Measurements from ENCODE around the gene ANTXR1. TPM values are rescaled to one million over a fixed set of nuclear protein-coding genes. Genes with fewer than 3 reads are reported as not detected.

ANTXR1 gene
- total RNA-seq, 1 experiment from 2014 or later = 48.3 TPM

DNA sequence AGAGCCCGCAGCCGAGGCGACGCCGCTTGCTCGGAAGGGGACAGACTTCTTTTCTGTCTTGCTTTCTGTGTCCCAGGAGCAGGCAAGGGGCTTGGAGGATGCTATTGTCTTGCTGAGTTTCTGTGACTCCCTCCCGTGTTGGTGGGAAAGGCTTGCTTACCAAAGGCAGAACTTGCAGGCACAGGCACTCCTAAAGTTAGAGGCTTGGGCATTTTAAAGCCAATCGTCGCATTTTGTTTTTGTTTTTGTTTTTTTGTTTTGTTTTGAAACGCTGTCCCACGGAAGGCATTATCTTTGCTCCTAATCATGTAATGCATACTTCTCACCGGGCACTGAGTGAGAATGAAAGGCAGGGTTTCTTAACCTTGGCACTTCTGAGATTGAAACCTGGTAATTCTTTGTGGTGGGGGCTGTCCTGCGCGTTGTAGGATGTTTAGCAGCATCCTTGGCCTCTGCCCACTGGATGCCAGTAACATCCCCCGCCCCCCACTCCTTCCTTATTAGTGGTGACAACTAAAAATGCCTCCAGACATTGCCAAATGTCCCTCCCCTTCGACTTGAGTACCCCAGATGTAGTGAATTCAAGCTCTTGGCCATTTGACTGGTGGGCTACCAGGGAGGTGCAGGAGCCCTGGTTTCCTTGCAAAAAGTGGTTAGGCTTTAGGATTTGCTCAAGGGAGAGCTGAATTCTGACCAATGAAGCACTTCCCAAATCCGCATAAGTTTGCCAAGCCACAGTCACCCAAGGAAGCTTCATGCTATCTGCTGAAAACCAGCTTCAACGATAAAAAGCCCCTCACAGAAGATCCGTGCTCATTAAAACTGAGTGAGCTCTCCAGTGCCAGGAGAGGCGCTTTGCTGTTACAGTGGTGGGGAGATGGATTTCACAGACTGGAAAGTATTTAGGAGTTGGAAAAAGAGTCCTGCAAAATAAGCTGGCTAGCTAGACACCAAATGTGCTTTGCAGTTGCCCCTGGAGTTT is 1.2 kb downstream of the ANTXR1 start:
- CTCF ChIA-PET = interaction anchor here (0.6 to 1.2 kb wide), 4 partner anchors 168 to 290 kb away, joined by 4 to 5 read pairs (median 5); no protein-coding TSS in a partner anchor
- intact Hi-C loops (cut with micrococcal nuclease; ENCODE audit: unreplicated experiment) = loop anchor here (1.0 to 10.0 kb wide), 5 partner anchors 42 to 549 kb away; partner anchors contain the start of genes APLF, FBXO48 and GKN1
- no peaks in the 10 kb centered on the region for H3F3A ChIP-seq (ENCODE audit: insufficient read depth, low read depth)
- no peaks in the 10 kb centered on the region for H3K27me3 ChIP-seq (ENCODE audit: insufficient read depth, low read depth)
- TSS peak; percentile 54 for BruUV-seq (replicated peaks)
- H3K36me3 ChIP-seq (ENCODE audit: low read depth) = no peaks in the 10 kb centered on the region
- TF ChIP-seq, protein P1, sequence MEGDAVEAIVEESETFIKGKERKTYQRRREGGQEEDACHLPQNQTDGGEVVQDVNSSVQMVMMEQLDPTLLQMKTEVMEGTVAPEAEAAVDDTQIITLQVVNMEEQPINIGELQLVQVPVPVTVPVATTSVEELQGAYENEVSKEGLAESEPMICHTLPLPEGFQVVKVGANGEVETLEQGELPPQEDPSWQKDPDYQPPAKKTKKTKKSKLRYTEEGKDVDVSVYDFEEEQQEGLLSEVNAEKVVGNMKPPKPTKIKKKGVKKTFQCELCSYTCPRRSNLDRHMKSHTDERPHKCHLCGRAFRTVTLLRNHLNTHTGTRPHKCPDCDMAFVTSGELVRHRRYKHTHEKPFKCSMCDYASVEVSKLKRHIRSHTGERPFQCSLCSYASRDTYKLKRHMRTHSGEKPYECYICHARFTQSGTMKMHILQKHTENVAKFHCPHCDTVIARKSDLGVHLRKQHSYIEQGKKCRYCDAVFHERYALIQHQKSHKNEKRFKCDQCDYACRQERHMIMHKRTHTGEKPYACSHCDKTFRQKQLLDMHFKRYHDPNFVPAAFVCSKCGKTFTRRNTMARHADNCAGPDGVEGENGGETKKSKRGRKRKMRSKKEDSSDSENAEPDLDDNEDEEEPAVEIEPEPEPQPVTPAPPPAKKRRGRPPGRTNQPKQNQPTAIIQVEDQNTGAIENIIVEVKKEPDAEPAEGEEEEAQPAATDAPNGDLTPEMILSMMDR (conservative IDR thresholded peaks at IDR 0.05) = no peak
- no peak for TF ChIP-seq EZH2 (IDR thresholded peaks at IDR 0.05; ENCODE audit: low read depth)
- peak overlapping the region; percentile 98 for H2AFZ ChIP-seq
- H4K20me1 ChIP-seq (ENCODE audit: insufficient read depth) = peaks cover 3% of the 10 kb centered on the region; the same call in 1 of the 2 replicates
- POLR2A ChIA-PET (ENCODE audit: unreplicated experiment) = interaction anchor here (0.5 to 0.6 kb wide), 3 partner anchors 47 to 149 kb away, joined by 4 to 8 read pairs (median 5); no protein-coding TSS in a partner anchor
- H3K9me2 ChIP-seq (ENCODE audit: insufficient read depth) = no peaks in the 10 kb centered on the region
- peak overlapping the region; percentile 97 for H3K4me2 ChIP-seq
- peaks cover 14% of the 10 kb centered on the region for H3K79me2 ChIP-seq (ENCODE audit: low read depth)
- DNase-seq = no peak
- H3K27ac ChIP-seq = no peak overlapping the region
- H3K9me3 ChIP-seq (ENCODE audit: insufficient read depth, low read depth) = no peaks in the 10 kb centered on the region
- peaks cover 15% of the 10 kb centered on the region for H3K4me1 ChIP-seq (replicated peaks; ENCODE audit: insufficient read depth)
- H3K4me3 ChIP-seq = peak overlapping the region; percentile 98

DNA sequence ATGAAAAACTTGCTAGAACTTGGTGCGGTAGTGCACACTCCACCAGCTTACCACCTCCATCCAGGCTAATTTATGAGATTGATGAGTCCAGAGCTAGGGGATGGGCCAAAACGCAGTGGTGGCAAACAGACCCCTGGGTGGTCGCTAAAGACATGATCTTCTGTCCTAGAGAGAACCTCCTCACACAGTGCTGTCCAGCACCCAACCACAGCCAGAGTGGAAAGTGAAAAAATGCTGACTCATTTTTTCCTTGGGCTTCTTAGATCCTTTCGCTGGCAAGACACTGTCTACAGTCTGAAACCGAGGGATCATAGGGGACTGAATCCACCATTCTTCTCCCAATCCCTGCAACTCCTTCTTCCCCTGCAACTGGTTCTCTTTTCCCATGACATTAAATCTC is 4.1 kb downstream of the ANTXR1 start:
- no peak for DNase-seq
- peaks cover 23% of the 10 kb centered on the region for H3K79me2 ChIP-seq (ENCODE audit: low read depth)
- no TSS peak for BruUV-seq (replicated peaks)
- TF ChIP-seq EZH2 (IDR thresholded peaks at IDR 0.05; ENCODE audit: low read depth) = no peak
- TF ChIP-seq, protein P1 (conservative IDR thresholded peaks at IDR 0.05) = no peak
- H3K27ac ChIP-seq = no peak overlapping the region
- peaks cover 15% of the 10 kb centered on the region for H3K4me1 ChIP-seq (replicated peaks; ENCODE audit: insufficient read depth)
- no peaks in the 10 kb centered on the region for H3K36me3 ChIP-seq (ENCODE audit: low read depth)
- no peaks in the 10 kb centered on the region for H3F3A ChIP-seq (ENCODE audit: insufficient read depth, low read depth)
- no peak overlapping the region for H2AFZ ChIP-seq
- no peaks in the 10 kb centered on the region for H3K9me2 ChIP-seq (ENCODE audit: insufficient read depth)
- no peak overlapping the region for H3K4me2 ChIP-seq
- H4K20me1 ChIP-seq (ENCODE audit: insufficient read depth) = peaks cover 3% of the 10 kb centered on the region; the same call in 1 of the 2 replicates
- no peak overlapping the region for H3K4me3 ChIP-seq
- ChIA-PET CTCF (no interaction called here), POLR2A (ENCODE audit: unreplicated experiment) (no interaction called here)
- H3K9me3 ChIP-seq (ENCODE audit: insufficient read depth, low read depth) = no peaks in the 10 kb centered on the region
- intact Hi-C loops (cut with micrococcal nuclease; ENCODE audit: unreplicated experiment) = loop anchor here (10.0 kb wide), 1 partner anchor 552 kb away; the partner anchor contains the start of genes APLF and FBXO48
- no peaks in the 10 kb centered on the region for H3K27me3 ChIP-seq (ENCODE audit: insufficient read depth, low read depth)

DNA sequence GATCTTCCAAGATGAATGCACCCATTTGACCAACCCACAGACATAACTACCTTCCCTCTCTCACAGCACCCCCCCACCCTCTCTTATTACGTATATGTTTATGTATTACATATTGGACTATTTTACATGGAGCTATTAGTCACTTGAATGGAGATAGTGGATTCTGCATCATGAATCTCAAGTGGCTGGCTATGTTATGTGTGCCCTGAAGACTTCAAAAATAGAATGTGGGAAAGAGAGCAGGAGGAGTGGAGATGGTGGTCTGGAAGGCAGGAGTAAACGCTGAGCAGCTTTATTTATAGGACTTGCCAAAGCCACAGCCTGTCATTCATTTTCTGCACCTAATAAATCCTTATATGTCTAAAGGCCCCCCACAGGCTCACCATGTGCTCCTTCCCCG is 4.9 kb downstream of the ANTXR1 start:
- no TSS peak for BruUV-seq (replicated peaks)

More for the DNA sequence above, 4.9 kb downstream of the ANTXR1 start:
- H3K79me2 ChIP-seq (ENCODE audit: low read depth) = peaks cover 23% of the 10 kb centered on the region
- no peaks in the 10 kb centered on the region for H3K36me3 ChIP-seq (ENCODE audit: low read depth)
- no peaks in the 10 kb centered on the region for H3F3A ChIP-seq (ENCODE audit: insufficient read depth, low read depth)
- DNase-seq = no peak
- no peak overlapping the region for H3K4me3 ChIP-seq
- peaks cover 3% of the 10 kb centered on the region; the same call in 1 of the 2 replicates for H4K20me1 ChIP-seq (ENCODE audit: insufficient read depth)
- no peak overlapping the region for H2AFZ ChIP-seq
- no peaks in the 10 kb centered on the region for H3K9me3 ChIP-seq (ENCODE audit: insufficient read depth, low read depth)
- no peak overlapping the region for H3K27ac ChIP-seq
- POLR2A ChIA-PET (ENCODE audit: unreplicated experiment) = no interaction called here
- intact Hi-C loops (cut with micrococcal nuclease; ENCODE audit: unreplicated experiment) = loop anchor here (10.0 kb wide), 1 partner anchor 553 kb away; the partner anchor contains the start of genes APLF and FBXO48
- H3K9me2 ChIP-seq (ENCODE audit: insufficient read depth) = no peaks in the 10 kb centered on the region
- H3K4me1 ChIP-seq (replicated peaks; ENCODE audit: insufficient read depth) = peaks cover 21% of the 10 kb centered on the region
- TF ChIP-seq, protein P1 (conservative IDR thresholded peaks at IDR 0.05) = no peak
- TF ChIP-seq EZH2 (IDR thresholded peaks at IDR 0.05; ENCODE audit: low read depth) = no peak
- H3K4me2 ChIP-seq = no peak overlapping the region
- CTCF ChIA-PET = interaction anchor here (0.6 kb wide), 1 partner anchor 35 kb away, joined by 4 read pairs; no protein-coding TSS in a partner anchor
- no peaks in the 10 kb centered on the region for H3K27me3 ChIP-seq (ENCODE audit: insufficient read depth, low read depth)
